KOPT-K1 (cell line): ENCODE results near the gene PLCL2.

ENCODE experiments used
- H3K27ac ChIP-seq: fragments of 200-600 bp; sonication (generic); 2 replicates; pipeline ENCODE4 v1.5.1; 2016; ENCODE audit warnings: antibody characterized with exemption, mild to moderate bottlenecking, low read depth, low read length; ENCODE audit not compliant: poor library complexity, severe bottlenecking
- H3K36me3 ChIP-seq: fragments of 200-600 bp; sonication (generic); 2 replicates; pipeline ENCODE4 v1.5.1; 2017; ENCODE audit warnings: antibody characterized with exemption, mild to moderate bottlenecking, low read length, moderate library complexity; ENCODE audit not compliant: insufficient read depth
- H3K9me3 ChIP-seq: fragments of 200-600 bp; sonication (generic); 2 replicates; pipeline ENCODE4 v1.5.1; 2017; ENCODE audit warnings: antibody characterized with exemption, low read length, mild to moderate bottlenecking; ENCODE audit not compliant: insufficient read depth, poor library complexity, severe bottlenecking

The PLCL2 gene

DNA sequence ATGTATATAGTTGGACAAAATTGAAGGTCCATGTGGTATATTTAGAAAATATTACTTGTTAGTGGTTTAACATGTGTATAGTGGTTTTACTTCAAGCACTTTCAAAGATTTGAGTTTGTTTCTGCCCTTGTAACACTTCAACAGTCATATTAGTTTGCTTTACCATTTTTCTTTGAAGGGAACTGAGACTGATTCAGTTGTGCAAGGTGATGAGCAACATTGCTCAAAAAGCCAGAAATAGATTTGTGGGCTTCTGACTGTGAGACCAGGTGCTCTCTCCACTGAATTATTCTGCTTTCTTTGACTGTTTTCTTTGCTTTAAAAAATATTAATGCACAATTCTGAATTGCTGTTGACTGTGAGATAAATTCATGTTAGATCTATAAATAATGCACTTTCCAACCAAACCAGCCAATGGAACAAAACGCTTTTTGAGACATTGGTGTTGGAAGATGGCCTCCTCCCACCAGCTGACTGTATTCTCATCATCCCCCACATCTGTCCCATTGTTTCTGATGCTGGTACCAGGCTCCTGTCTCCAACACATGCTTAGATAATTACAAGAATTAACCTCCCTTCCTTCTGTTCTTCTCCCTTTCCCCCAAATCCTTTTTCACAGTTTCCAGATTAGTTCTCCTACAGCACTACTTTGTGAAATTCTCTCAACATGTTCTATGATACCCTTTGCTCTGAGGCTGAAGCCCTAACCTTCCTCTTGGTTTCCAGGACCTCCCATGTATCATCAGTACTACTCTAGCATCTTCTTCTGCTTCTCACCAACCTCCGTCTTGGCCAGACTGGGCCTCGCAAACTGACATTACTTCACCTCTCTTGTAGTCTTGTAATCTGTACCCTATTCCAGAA is 27.9 kb downstream of the PLCL2 start:
- peak overlapping the region; percentile 39 for H3K27ac ChIP-seq
- H3K9me3 ChIP-seq: no peaks in the 10 kb centered on the region

DNA sequence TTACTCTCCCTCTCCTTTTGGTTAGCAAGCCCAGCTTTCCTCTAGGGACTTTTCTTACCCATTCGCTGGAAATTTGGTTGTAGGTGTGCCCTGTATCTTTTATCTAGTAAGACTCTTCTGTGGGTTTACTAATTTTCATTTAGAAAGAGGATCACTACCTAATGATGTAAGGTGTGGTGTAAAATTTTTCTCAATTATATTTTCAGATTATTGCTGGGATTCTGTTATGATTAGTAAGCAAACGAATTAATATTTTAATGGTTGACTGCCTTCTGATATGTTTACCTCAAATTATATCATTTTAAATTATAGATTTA is 28.5 kb downstream of the PLCL2 start:
- H3K27ac ChIP-seq: peak overlapping the region; percentile 39

More for the DNA sequence above, 27.9 kb downstream of the PLCL2 start:
- no peaks in the 10 kb centered on the region for H3K36me3 ChIP-seq

DNA sequence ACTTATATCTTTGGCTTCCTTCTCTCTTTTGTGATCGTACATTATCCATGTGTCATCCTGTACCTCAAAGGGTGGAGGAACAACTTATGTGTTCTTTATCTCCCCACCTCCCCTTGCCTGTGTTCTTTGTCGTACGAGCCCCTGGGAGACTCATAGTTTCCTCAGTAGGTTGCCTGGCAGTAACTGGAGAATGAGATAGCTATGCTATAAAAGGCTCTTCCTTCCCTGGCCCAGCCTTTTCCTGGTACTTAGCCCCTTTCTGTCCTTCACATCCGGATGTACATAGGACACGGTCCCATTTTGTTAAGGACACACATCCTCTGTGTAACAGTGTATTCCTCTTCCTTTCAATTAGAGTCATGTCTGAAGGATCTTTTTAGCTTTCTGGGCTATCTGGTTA is 32.1 kb downstream of the PLCL2 start:
- no peaks in the 10 kb centered on the region for H3K36me3 ChIP-seq
- no peak overlapping the region for H3K27ac ChIP-seq

More for the DNA sequence above, 28.5 kb downstream of the PLCL2 start:
- Histone ChIP-seq H3K36me3 (no peaks in the 10 kb centered on the region), H3K9me3 (no peaks in the 10 kb centered on the region)

DNA sequence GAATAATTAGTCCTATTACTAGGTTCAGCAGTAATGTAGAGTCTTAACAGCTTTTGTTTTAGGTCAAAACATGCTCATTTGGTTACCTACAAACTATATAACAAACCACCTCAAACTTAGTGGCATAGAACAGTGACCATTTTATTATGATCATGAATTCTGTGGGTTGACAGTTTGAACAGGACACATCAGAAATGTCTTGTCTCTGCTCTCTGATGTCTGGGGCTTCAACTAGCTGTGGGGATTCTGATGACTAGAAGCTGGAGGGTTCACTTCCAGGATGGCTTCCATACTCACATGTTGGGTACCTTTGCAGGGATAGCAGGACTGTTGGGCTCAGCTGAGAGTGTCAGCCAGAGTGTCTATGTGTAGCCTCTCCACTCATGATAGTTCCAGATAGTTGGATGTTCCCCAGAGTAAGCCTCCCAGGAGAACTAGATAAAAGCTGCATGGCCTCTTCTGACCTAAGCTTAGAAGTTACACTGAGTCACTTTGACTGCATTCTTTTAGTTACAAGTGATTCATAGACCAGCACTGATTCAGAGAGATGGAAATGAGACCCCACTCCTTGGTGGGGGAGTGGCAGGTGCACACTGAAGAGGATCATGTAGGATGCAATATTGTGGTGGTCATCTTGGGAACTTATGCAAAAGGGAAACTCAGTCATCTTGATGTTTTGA is 32.6 kb downstream of the PLCL2 start:
- Histone ChIP-seq H3K9me3 (no peaks in the 10 kb centered on the region), H3K27ac (no peak overlapping the region), H3K36me3 (no peaks in the 10 kb centered on the region)

More for the DNA sequence above, 32.1 kb downstream of the PLCL2 start:
- H3K9me3 ChIP-seq: no peaks in the 10 kb centered on the region

DNA sequence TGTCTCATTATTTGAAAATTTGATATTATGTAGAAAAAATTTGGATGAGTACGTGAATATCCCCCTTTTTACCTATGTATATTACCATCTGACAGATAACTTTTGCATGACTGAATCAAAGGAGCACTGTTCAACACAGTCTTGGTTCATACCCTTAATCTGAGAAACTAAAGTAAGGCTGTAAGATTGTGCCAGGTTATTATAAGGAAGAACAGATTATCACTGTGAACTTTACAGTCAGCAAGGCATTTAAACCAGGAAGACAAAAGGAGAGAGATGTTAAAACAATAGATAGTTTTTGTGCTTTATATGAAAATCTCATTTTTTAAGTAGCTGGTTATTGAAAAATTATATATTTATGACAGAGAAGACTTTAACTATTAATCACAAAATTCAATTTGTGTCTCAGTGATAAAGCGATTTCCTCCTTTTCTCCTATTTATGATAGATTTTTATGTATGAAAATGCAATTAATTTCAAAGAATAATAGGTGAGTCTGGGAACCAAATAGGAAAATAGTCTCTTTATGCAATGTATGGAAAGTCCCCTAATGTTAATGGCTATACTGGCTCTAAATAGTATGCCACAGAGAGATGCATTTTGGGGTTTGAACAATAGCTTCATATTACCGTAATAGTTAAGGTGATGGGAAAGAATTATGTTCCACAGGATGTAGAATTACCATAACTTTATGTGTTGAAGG is 33.4 kb downstream of the PLCL2 start:
- no peak overlapping the region for H3K27ac ChIP-seq
- H3K36me3 ChIP-seq: no peaks in the 10 kb centered on the region
- H3K9me3 ChIP-seq: no peaks in the 10 kb centered on the region

GRCh38 chr3:16918683-16919025 is 33.9 kb downstream of the PLCL2 start:
- Histone ChIP-seq H3K27ac (no peak overlapping the region), H3K9me3 (no peaks in the 10 kb centered on the region), H3K36me3 (no peaks in the 10 kb centered on the region)

- Histone ChIP-seq H3K27ac (no peak overlapping the region), H3K36me3 (no peaks in the 10 kb centered on the region), H3K9me3 (peaks cover 12% of the 10 kb centered on the region)
Observed at GRCh38 chr3:16923112-16923511, 38.4 kb downstream of the PLCL2 start.

DNA sequence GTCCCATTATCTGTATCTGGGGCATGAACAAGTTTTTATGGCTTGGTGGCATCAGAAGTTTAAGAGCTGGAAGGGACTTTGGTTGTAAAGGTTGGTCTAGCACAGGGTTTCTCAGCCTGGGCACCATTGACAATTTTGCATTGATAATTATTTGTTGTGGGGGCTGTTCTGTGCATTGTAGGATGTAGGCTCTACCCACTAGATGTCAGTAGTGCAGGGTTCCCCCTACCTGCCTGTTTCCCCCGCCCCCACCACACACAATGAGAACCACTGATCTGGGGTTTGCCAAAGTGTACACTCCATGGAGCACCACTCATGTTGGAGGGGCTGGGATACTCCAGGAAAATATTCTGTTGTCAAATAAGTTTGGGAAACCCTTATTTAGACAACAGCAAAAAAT is 42.7 kb downstream of the PLCL2 start:
- peaks cover 12% of the 10 kb centered on the region for H3K9me3 ChIP-seq
- no peak overlapping the region for H3K27ac ChIP-seq
- H3K36me3 ChIP-seq: no peaks in the 10 kb centered on the region

GRCh38 chr3:16928386-16929132 is 43.8 kb downstream of the PLCL2 start:
- Histone ChIP-seq H3K27ac (no peak overlapping the region), H3K36me3 (no peaks in the 10 kb centered on the region), H3K9me3 (peaks cover 12% of the 10 kb centered on the region)

GRCh38 chr3:16929311-16929710 is 44.6 kb downstream of the PLCL2 start:
- Histone ChIP-seq H3K9me3 (peaks cover 6% of the 10 kb centered on the region), H3K36me3 (no peaks in the 10 kb centered on the region), H3K27ac (no peak overlapping the region)

DNA sequence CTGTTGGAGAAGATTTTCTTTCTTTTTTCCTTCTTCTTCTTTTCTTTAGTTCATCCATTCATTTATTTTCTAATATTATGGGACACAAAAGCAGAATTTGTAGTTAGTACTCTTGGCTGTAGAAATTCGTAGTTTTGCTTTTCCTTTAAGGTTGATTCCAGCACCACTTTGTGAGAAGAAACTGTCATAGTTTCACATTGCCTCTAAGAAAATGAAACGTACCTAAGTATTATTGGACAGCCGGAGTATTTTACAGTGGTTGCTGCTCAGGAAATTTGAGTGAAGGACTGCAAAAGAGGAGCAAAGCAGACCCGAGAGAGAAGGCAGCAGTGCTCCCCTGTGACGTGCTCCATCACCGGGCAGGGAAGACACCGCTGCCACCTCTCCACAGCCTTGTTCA is 48.1 kb downstream of the PLCL2 start:
- Histone ChIP-seq H3K27ac (peak overlapping the region; percentile 15), H3K36me3 (no peaks in the 10 kb centered on the region), H3K9me3 (no peaks in the 10 kb centered on the region)

DNA sequence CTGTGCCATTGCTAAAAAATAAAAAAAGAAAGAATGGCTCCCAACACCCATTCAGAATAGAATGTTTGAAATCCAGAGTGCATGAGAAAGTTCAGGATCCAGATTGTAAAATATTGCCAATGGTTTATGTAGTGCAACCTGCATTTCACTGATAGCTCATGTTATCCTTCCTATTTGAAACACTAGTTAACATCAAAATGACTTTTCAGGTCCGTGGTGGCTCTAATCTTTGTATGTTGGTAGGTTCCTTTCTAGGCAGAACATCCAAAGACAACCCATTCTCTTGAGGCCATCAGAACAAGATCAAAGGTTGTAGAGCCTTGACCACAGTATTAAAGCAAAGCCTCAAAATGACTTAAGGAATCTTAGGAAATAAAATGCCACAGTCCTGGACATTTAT is 51.0 kb downstream of the PLCL2 start:
- H3K9me3 ChIP-seq: no peaks in the 10 kb centered on the region
- H3K36me3 ChIP-seq: no peaks in the 10 kb centered on the region
- peak overlapping the region; percentile 64 for H3K27ac ChIP-seq

DNA sequence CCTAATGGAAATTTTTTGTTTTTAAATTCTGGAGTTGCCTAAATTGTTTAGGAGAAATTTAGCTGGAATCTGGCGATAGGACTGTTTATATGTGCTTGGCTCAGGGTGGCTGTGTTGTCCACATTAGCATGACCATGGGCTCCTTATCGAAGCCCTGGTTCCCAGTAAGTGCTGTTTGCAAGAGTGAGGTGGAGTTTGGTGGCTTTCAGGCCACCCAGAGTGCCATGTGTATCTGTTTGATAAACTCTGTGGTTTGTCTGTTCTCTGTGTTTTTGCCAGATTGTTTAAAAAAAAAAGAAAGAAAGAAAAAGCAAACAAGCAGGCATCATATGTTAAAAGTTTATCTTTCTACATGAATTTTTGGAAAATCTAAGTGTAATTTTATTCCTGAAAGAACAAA is 51.5 kb downstream of the PLCL2 start:
- peak overlapping the region; percentile 64 for H3K27ac ChIP-seq
- H3K36me3 ChIP-seq: no peaks in the 10 kb centered on the region
- no peaks in the 10 kb centered on the region for H3K9me3 ChIP-seq

DNA sequence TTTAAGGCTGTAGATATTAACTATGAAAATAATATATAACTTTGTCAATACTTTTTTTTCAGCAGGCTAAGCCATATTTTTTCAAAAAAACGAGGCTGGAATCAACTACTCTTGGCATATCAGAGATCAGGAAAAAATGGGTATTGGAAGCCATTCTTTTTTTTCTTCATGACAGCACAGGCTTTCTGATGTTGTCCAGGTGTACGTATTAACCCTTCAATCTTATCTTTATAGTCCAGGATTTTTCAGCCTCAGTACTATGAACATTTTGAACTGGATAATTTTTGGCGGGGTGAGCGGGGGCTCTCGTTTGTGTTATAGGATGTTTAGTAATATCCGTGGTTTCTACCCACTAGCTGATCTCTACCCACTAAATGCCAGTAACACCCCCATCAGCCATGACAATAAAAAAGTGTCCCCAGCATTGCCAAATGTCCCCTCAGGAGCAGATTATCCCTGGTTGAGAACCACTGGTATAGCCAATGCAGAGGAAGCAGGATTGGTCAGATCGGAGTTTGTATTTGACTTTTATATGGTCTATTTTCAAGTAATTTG is 52.0 kb downstream of the PLCL2 start:
- Histone ChIP-seq H3K27ac (peak overlapping the region; percentile 64), H3K9me3 (no peaks in the 10 kb centered on the region), H3K36me3 (no peaks in the 10 kb centered on the region)
